Fibroblast of lung (primary cell): ENCODE data around the gene LGALS4. TPM values are rescaled to one million over a fixed set of nuclear protein-coding genes. Genes with fewer than 3 reads are reported as not detected.
"Not testable (repeated sequence)": the region's sequence is repeated elsewhere in the genome, so short reads cannot be mapped to it uniquely, and the experiment has no call there.

Experiments used
- DNase-seq, 2 donors: peaks; one replicate each; pipeline versions ENCODE4 v3.0.0 to v3.0.0-alpha.2; 2010; ENCODE audit warnings: low read depth in 2 of 2
- H2AFZ ChIP-seq: 2 replicates; pipeline ENCODE4 v1.5.1; 2012; ENCODE audit warnings: low read length, control low read depth, inconsistent platforms
- H3K27ac ChIP-seq: 2 replicates; pipeline ENCODE4 v1.5.1; 2011; ENCODE audit warnings: low read length, control low read depth; ENCODE audit not compliant: insufficient read depth
- H3K27me3 ChIP-seq: 2 replicates; pipeline ENCODE4 v1.5.1; 2011; ENCODE audit warnings: mild to moderate bottlenecking, low read length; ENCODE audit not compliant: control insufficient read depth, insufficient read depth
- H3K36me3 ChIP-seq: 2 replicates; pipeline ENCODE4 v1.5.1; 2011; ENCODE audit warnings: low read length; ENCODE audit not compliant: control insufficient read depth, insufficient read depth
- H3K4me1 ChIP-seq: 2 replicates; pipeline ENCODE4 v1.5.1; 2011; ENCODE audit warnings: low read length; ENCODE audit not compliant: control insufficient read depth, insufficient read depth; ENCODE audit errors: extremely low read depth
- H3K4me2 ChIP-seq: 2 replicates; pipeline ENCODE4 v1.5.1; 2011; ENCODE audit warnings: low read length, control low read depth; ENCODE audit not compliant: insufficient read depth; ENCODE audit errors: extremely low read depth
- H3K4me3 ChIP-seq, 4 experiments: fragments of 200-600 bp in 1 of 4; sonication (generic) in 1 of 4; replicated peaks in 1 of 4; 2 replicates each; pipeline ENCODE4 v1.5.1; 2011 to 2016; ENCODE audit warnings: low read length in 4 of 4, low read depth in 3 of 4, mild to moderate bottlenecking in 3 of 4, control low read depth in 2 of 4, inconsistent platforms in 1 of 4, mixed read lengths in 1 of 4; ENCODE audit not compliant: insufficient read depth in 1 of 4; ENCODE audit errors: control extremely low read depth in 1 of 4
- H3K79me2 ChIP-seq: 2 replicates; pipeline ENCODE4 v1.5.1; 2012; ENCODE audit warnings: mild to moderate bottlenecking, low read length, inconsistent platforms; ENCODE audit not compliant: control insufficient read depth, insufficient read depth
- H3K9ac ChIP-seq: 2 replicates; pipeline ENCODE4 v1.5.1; 2011; ENCODE audit warnings: mild to moderate bottlenecking, low read length, control low read depth; ENCODE audit not compliant: insufficient read depth
- H3K9me3 ChIP-seq: 2 replicates; pipeline ENCODE4 v1.5.1; 2012; ENCODE audit warnings: low read depth, low read length; ENCODE audit not compliant: control insufficient read depth, insufficient read depth
- H4K20me1 ChIP-seq: 2 replicates; pipeline ENCODE4 v1.5.1; 2011; ENCODE audit warnings: low read length; ENCODE audit not compliant: control insufficient read depth, insufficient read depth; ENCODE audit errors: extremely low read depth
- EZH2 ChIP-seq: IDR thresholded peaks from 2 replicates; pipeline ENCODE4 v1.5.1; 2012; ENCODE audit warnings: low read length, control low read depth, mild to moderate bottlenecking; ENCODE audit errors: missing control alignments
- polyA minus RNA-seq: library from RNA; depleted of rRNA, polyadenylated mRNA; stranded (reverse); fragments of >200 nt; gene quantifications from 2 replicates; pipeline ENCODE4 v1.2.3, GENCODE V29; 2011; ENCODE audit warnings: low replicate concordance
- polyA plus RNA-seq, 2 donors: library from polyadenylated mRNA; depleted of rRNA in 1 of 2; stranded (reverse) in 1 of 2; unstranded in 1 of 2; fragments of >200 nt; gene quantifications; 2 replicates each; pipeline ENCODE4 v1.2.1, GENCODE V29; 2011 to 2012; ENCODE audit warnings: missing spikeins in 1 of 2
- total RNA-seq: library from RNA; depleted of rRNA; stranded (reverse); fragments of >200 nt; gene quantifications from 2 replicates; pipeline ENCODE4 v1.2.1, GENCODE V29; 2014
- TF ChIP-seq, protein P1 (sequence below), 2 donors: IDR thresholded peaks in 1 of 2; conservative IDR thresholded peaks in 1 of 2; 1 replicate in 1 of 2; 2 replicates in 1 of 2; pipeline ENCODE4 v1.5.1; 2011 to 2012; ENCODE audit warnings: low read length in 2 of 2, control low read depth in 1 of 2, inconsistent platforms in 1 of 2, low read depth in 1 of 2, mild to moderate bottlenecking in 1 of 2

LGALS4 gene, protein sequence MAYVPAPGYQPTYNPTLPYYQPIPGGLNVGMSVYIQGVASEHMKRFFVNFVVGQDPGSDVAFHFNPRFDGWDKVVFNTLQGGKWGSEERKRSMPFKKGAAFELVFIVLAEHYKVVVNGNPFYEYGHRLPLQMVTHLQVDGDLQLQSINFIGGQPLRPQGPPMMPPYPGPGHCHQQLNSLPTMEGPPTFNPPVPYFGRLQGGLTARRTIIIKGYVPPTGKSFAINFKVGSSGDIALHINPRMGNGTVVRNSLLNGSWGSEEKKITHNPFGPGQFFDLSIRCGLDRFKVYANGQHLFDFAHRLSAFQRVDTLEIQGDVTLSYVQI
- total RNA-seq (not detected in 2 replicates), polyA plus RNA-seq (not detected in 2 replicates), polyA minus RNA-seq (not detected in 2 replicates)
- polyA plus RNA-seq (2012), result not detected in 2 replicates

GRCh38 chr19:38812841-38813320, at the start of gene LGALS4:
Gene LGALS4, minus strand, starts transcription at chr19:38812945. Its CDS starts 59 bp downstream, at chr19:38812886.
- no peaks in the 10 kb centered on the region for H3K27me3 ChIP-seq
- no peak within 1 kb of the TSS for H3K4me2 ChIP-seq
- no peaks in the 10 kb centered on the region for H3K4me1 ChIP-seq
- H4K20me1 ChIP-seq, result no peaks in the 10 kb centered on the region
- H2AFZ ChIP-seq, result no peak within 1 kb of the TSS
- no peaks in the 10 kb centered on the region for H3K9me3 ChIP-seq
- H3K27ac ChIP-seq, result no peak within 1 kb of the TSS
- TF ChIP-seq, protein P1, sequence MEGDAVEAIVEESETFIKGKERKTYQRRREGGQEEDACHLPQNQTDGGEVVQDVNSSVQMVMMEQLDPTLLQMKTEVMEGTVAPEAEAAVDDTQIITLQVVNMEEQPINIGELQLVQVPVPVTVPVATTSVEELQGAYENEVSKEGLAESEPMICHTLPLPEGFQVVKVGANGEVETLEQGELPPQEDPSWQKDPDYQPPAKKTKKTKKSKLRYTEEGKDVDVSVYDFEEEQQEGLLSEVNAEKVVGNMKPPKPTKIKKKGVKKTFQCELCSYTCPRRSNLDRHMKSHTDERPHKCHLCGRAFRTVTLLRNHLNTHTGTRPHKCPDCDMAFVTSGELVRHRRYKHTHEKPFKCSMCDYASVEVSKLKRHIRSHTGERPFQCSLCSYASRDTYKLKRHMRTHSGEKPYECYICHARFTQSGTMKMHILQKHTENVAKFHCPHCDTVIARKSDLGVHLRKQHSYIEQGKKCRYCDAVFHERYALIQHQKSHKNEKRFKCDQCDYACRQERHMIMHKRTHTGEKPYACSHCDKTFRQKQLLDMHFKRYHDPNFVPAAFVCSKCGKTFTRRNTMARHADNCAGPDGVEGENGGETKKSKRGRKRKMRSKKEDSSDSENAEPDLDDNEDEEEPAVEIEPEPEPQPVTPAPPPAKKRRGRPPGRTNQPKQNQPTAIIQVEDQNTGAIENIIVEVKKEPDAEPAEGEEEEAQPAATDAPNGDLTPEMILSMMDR (conservative IDR thresholded peaks at IDR 0.05 in 1 of 2, IDR thresholded peaks at IDR 0.05 in 1 of 2; ENCODE audit: low read depth in 1 of 2, low read length in 2 of 2), result no peak
- TF ChIP-seq EZH2, result no peak
- no peaks in the 10 kb centered on the region for H3K36me3 ChIP-seq
- no peak within 1 kb of the TSS for H3K4me3 ChIP-seq
- no peaks in the 10 kb centered on the region for H3K79me2 ChIP-seq
- no peak within 1 kb of the TSS for H3K9ac ChIP-seq
- no peak for DNase-seq

GRCh38 chr19:38861368-38861767, 48.6 kb upstream of the LGALS4 start:
- TF ChIP-seq EZH2, result no peak
- Histone ChIP-seq H4K20me1 (no peaks in the 10 kb centered on the region), H3K9me3 (no peaks in the 10 kb centered on the region), H3K4me2 (no peak overlapping the region), H3K27ac (no peak overlapping the region), H2AFZ (no peak overlapping the region), H3K4me1 (no peaks in the 10 kb centered on the region), H3K4me3 (no peak overlapping the region), H3K27me3 (no peaks in the 10 kb centered on the region), H3K36me3 (no peaks in the 10 kb centered on the region), H3K79me2 (no peaks in the 10 kb centered on the region), H3K9ac (no peak overlapping the region)
- no peak for DNase-seq

- not testable (repeated sequence) for H3K4me2 ChIP-seq, DNase-seq, H3K27ac ChIP-seq, H3K9ac ChIP-seq, H3K27me3 ChIP-seq, H3K4me3 ChIP-seq, H3K36me3 ChIP-seq, H4K20me1 ChIP-seq, H3K79me2 ChIP-seq, H3K9me3 ChIP-seq, H3K4me1 ChIP-seq
- peak overlapping the region; percentile 30 for H2AFZ ChIP-seq
These were observed 47.0 kb upstream of the LGALS4 start for GRCh38 chr19:38859631-38860204.

DNA sequence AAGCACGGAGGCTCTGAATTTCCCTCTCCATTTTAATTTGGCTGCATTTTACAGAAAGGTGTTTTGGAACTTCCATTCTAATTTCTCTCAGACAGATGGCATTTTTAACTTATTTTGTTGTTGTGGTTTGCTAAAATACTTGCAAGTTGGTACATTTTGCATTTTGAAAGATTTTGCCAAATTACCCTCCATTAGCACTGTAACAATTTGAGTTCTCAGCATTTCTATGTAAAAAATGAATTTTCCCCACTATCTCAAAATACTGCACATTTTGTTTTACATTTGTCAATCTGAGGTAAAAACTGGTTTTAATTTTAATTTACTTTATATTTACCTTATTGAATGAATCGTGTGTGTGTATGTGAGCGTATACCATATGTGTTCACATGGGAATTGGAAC, 44.1 kb upstream of the LGALS4 start:
- Histone ChIP-seq H3K79me2 (no peaks in the 10 kb centered on the region), H3K9me3 (no peaks in the 10 kb centered on the region), H3K36me3 (no peaks in the 10 kb centered on the region), H3K27ac (no peak overlapping the region), H3K9ac (no peak overlapping the region), H3K4me3 (no peak overlapping the region), H3K27me3 (no peaks in the 10 kb centered on the region), H3K4me2 (no peak overlapping the region), H3K4me1 (no peaks in the 10 kb centered on the region), H4K20me1 (no peaks in the 10 kb centered on the region), H2AFZ (no peak overlapping the region)
- DNase-seq, result no peak
- TF ChIP-seq, protein P1 (conservative IDR thresholded peaks at IDR 0.05 in 1 of 2, IDR thresholded peaks at IDR 0.05 in 1 of 2; ENCODE audit: low read depth in 1 of 2, low read length in 2 of 2), result no peak
- no peak for TF ChIP-seq EZH2

GRCh38 chr19:38855751-38856150, 43.0 kb upstream of the LGALS4 start:
- not testable (repeated sequence) for H3K4me1 ChIP-seq, DNase-seq, H3K27ac ChIP-seq, H3K4me2 ChIP-seq, H3K9me3 ChIP-seq, H3K79me2 ChIP-seq, H3K36me3 ChIP-seq, H4K20me1 ChIP-seq, H3K27me3 ChIP-seq, H3K4me3 ChIP-seq, H2AFZ ChIP-seq, H3K9ac ChIP-seq
